ENCODE data around the gene PCSK7. TPM values are rescaled to one million over a fixed set of nuclear protein-coding genes. Genes with fewer than 3 reads are reported as not detected.

PCSK7 gene
- total RNA-seq, 2 donors from 2014 or later: 38.5 to 45.7 TPM

- Histone ChIP-seq H3K4me1 (replicated peaks) (no peaks in the 10 kb centered on the region), H3K27me3 (replicated peaks; ENCODE audit: insufficient read depth) (no peaks in the 10 kb centered on the region), H3K9me3 (no peaks in the 10 kb centered on the region), H3K4me3 (no peak overlapping the region), H3K27ac (no peak overlapping the region), H3K36me3 (no peaks in the 10 kb centered on the region)
- 92% methylated on average over 4 of the region's 4 CpGs for WGBS
- TF ChIP-seq POLR2AphosphoS5 (IDR thresholded peaks at IDR 0.05) (no peak), CTCF (IDR thresholded peaks at IDR 0.05) (no peak), POLR2A (IDR thresholded peaks at IDR 0.05) (no peak)
- intact Hi-C loops (cut with DNase I): no loop called here
- DNase-seq (ENCODE audit: low spot score): no peak
These were observed 16.5 kb upstream of the PCSK7 start for GRCh38 chr11:117248341-117248740.

- no peak for TF ChIP-seq CTCF (IDR thresholded peaks at IDR 0.05)
- TF ChIP-seq POLR2A (IDR thresholded peaks at IDR 0.05): no peak
- TF ChIP-seq POLR2AphosphoS5 (IDR thresholded peaks at IDR 0.05): no peak
- no peaks in the 10 kb centered on the region for H3K36me3 ChIP-seq
- H3K4me3 ChIP-seq: no peak overlapping the region
- H3K9me3 ChIP-seq: no peaks in the 10 kb centered on the region
- H3K27ac ChIP-seq: no peak overlapping the region
- H3K4me1 ChIP-seq (replicated peaks): no peaks in the 10 kb centered on the region
- no peak for DNase-seq (ENCODE audit: low spot score)
- no peaks in the 10 kb centered on the region for H3K27me3 ChIP-seq (replicated peaks; ENCODE audit: insufficient read depth)
- intact Hi-C loops (cut with DNase I): no loop called here
- WGBS: 77% methylated on average over 6 of the region's 6 CpGs
These were observed 7.4 kb upstream of the PCSK7 start for GRCh38 chr11:117239295-117239694.

GRCh38 chr11:117238221-117238620 is 6.3 kb upstream of the PCSK7 start:
- Histone ChIP-seq H3K4me1 (replicated peaks) (no peaks in the 10 kb centered on the region), H3K27me3 (replicated peaks; ENCODE audit: insufficient read depth) (no peaks in the 10 kb centered on the region), H3K27ac (no peak overlapping the region), H3K36me3 (no peaks in the 10 kb centered on the region), H3K4me3 (no peak overlapping the region), H3K9me3 (no peaks in the 10 kb centered on the region)
- intact Hi-C loops (cut with DNase I): no loop called here
- TF ChIP-seq POLR2A (IDR thresholded peaks at IDR 0.05) (no peak), POLR2AphosphoS5 (IDR thresholded peaks at IDR 0.05) (no peak), CTCF (IDR thresholded peaks at IDR 0.05) (no peak)
- no peak for DNase-seq (ENCODE audit: low spot score)
- WGBS: 95% methylated on average over 5 of the region's 5 CpGs

- Histone ChIP-seq H3K9me3 (no peaks in the 10 kb centered on the region), H3K4me1 (replicated peaks) (no peaks in the 10 kb centered on the region), H3K27me3 (replicated peaks; ENCODE audit: insufficient read depth) (no peaks in the 10 kb centered on the region), H3K36me3 (peaks cover 0 to 9% of the 10 kb centered on the region in 2 donors), H3K27ac (peak overlapping the region; percentile 88 to 91), H3K4me3 (peak overlapping the region; percentile 69 to 80)
- TF ChIP-seq POLR2A (IDR thresholded peaks at IDR 0.05) (no peak), POLR2AphosphoS5 (IDR thresholded peaks at IDR 0.05) (no peak), CTCF (IDR thresholded peaks at IDR 0.05) (no peak)
- no peak for DNase-seq (ENCODE audit: low spot score)
- WGBS: 2% methylated on average over 27 of the region's 27 CpGs
- intact Hi-C loops (cut with DNase I): loop anchor here (2.0 to 5.0 kb wide), 3 partner anchors 84 to 446 kb away; partner anchors contain the start of genes BACE1, PAFAH1B2 and ZPR1
These were observed 1.1 kb upstream of the PCSK7 start for GRCh38 chr11:117232911-117233409.

All from prostate gland (tissue), 2 donors.